Pons (tissue), 1 donor: Measurements from ENCODE around the gene DGKI.
A peak's percentile ranks its signal among the peaks of the same experiment; 100 is the strongest.

Experiments
- DNase-seq: peaks from one replicate; pipeline ENCODE4 v3.0.0-alpha.2; 2016; ENCODE audit warnings: low spot score

The DGKI gene

GRCh38 chr7:137345799-137346449 lies 500.9 kb downstream of the DGKI start:
- no peak for DNase-seq

GRCh38 chr7:137343281-137343841 lies 503.4 kb downstream of the DGKI start, which contains the start of gene PTN:
Gene PTN, minus strand, starts transcription at chr7:137343733. Its CDS starts 88,760 bp downstream, at chr7:137254973.
- peak; percentile 66 for DNase-seq

- peak; percentile 55 for DNase-seq
Measured at GRCh38 chr7:137342828-137343261, 503.9 kb downstream of the DGKI start.

GRCh38 chr7:137342265-137342664 lies 504.5 kb downstream of the DGKI start:
- peak; percentile 52 for DNase-seq

- no peak for DNase-seq
Measured at GRCh38 chr7:137337902-137338301, 508.9 kb downstream of the DGKI start.

- no peak for DNase-seq
Measured at GRCh38 chr7:137335814-137336213, 511.0 kb downstream of the DGKI start.

GRCh38 chr7:137331378-137331777 lies 515.4 kb downstream of the DGKI start:
- no peak for DNase-seq
